K562 (cell line): ENCODE results near the gene XPR1. TPM values are rescaled to one million over a fixed set of nuclear protein-coding genes. Genes with fewer than 3 reads are reported as not detected.

Experiments used
- EGR1 ChIP-seq: fragments of 450-650 bp; conservative IDR thresholded peaks from 2 replicates; pipeline ENCODE4 v1.6.1; 2017; ENCODE audit warnings: mild to moderate bottlenecking
- ETV5 ChIP-seq: sonication (generic); formaldehyde crosslinking; IDR thresholded peaks from 2 replicates; pipeline ENCODE4 v1.4.0; 2020; ENCODE audit warnings: low read depth, mild to moderate bottlenecking, missing genetic modification reagents
- POLR2B ChIP-seq: fragments of 450-650 bp; IDR thresholded peaks from 2 replicates; pipeline ENCODE4 v1.6.1; 2018; ENCODE audit warnings: low read depth; ENCODE audit not compliant: partially characterized antibody
- PYGO2 ChIP-seq: fragments of 450-650 bp; IDR thresholded peaks from 2 replicates; pipeline ENCODE4 v1.6.1; 2016; ENCODE audit warnings: mild to moderate bottlenecking, missing genetic modification characterization, moderate library complexity, missing compliant biosample characterization
- RBM14 ChIP-seq: fragments of 200-400 bp; formaldehyde crosslinking; IDR thresholded peaks from 2 replicates; pipeline ENCODE4 v1.6.1; 2018; ENCODE audit warnings: low read depth, mild to moderate bottlenecking, low read length, moderate library complexity, borderline replicate concordance; ENCODE audit not compliant: insufficient read depth
- RBM17 ChIP-seq: fragments of 200-400 bp; formaldehyde crosslinking; IDR thresholded peaks from 2 replicates; pipeline ENCODE4 v1.6.1; 2017; ENCODE audit warnings: low read depth, mild to moderate bottlenecking, low read length, borderline replicate concordance
- TFAM ChIP-seq: fragments of 250-450 bp; sonication (Bioruptor Pico); conservative IDR thresholded peaks from 2 replicates; pipeline ENCODE4 v1.5.0; 2021; ENCODE audit warnings: mild to moderate bottlenecking, moderate library complexity
- XRCC3 ChIP-seq: fragments of 450-650 bp; IDR thresholded peaks from 2 replicates; pipeline ENCODE4 v1.6.1; 2017; ENCODE audit warnings: mild to moderate bottlenecking, moderate library complexity
- ZNF778 ChIP-seq: fragments of 450-650 bp; formaldehyde crosslinking; IDR thresholded peaks from 2 replicates; pipeline ENCODE4 v1.4.0; 2020; ENCODE audit warnings: mild to moderate bottlenecking, moderate library complexity
- polyA plus RNA-seq, 8 experiments: library from polyadenylated mRNA; depleted of rRNA in 4 of 8; stranded (reverse) in 5 of 8; unstranded in 3 of 8; fragments of >200 nt; fragmentation: Nextera tagmentation in 2 of 8; fragmentation: Illumina TruSeq in 1 of 8; extraction: Ambion mirVana in 2 of 8; extraction: Trizol in 1 of 8; gene quantifications; 2 replicates each; pipeline versions ENCODE4 v1.2.1 to v1.2.3, GENCODE V29; 2011 to 2014; ENCODE audit warnings: inconsistent platforms in 1 of 8, missing spikeins in 1 of 8
- total RNA-seq, 7 experiments: library from RNA; depleted of rRNA in 6 of 7; stranded (reverse); fragments of >200 nt in 6 of 7; fragmentation: Illumina TruSeq in 2 of 7; extraction: Trizol in 2 of 7; gene quantifications; 2 replicates each; pipeline versions ENCODE4 v1.2.1 to v1.2.3, GENCODE V29; 2011 to 2021; ENCODE audit warnings: low replicate concordance in 1 of 7
- TF ChIP-seq, protein P1 (sequence below): fragments of 250-450 bp; sonication (Bioruptor Pico); IDR thresholded peaks from 2 replicates; pipeline ENCODE4 v1.4.0; 2020
- TF ChIP-seq, protein P2 (sequence below): fragments of 450-650 bp; formaldehyde crosslinking; IDR thresholded peaks from 2 replicates; pipeline ENCODE4 v1.4.0; 2020; ENCODE audit warnings: mild to moderate bottlenecking, moderate library complexity
- TF ChIP-seq, protein P3 (sequence below): fragments of 450-650 bp; IDR thresholded peaks from 2 replicates; pipeline ENCODE4 v1.6.1; 2016; ENCODE audit warnings: missing biosample characterization, missing genetic modification characterization
- TF ChIP-seq, protein P4 (sequence below), 3 experiments: fragments of 200-800 bp in 1 of 3; fragments of 250-450 bp in 1 of 3; fragments of 450-650 bp in 1 of 3; sonication (Bioruptor Pico) in 1 of 3; sonication (Bioruptor generic) in 1 of 3; formaldehyde crosslinking in 1 of 3; IDR thresholded peaks; 2 replicates each; pipeline versions ENCODE4 v1.6.1 to v1.8.0; 2016 to 2022; ENCODE audit warnings: mild to moderate bottlenecking in 2 of 3, missing genetic modification characterization in 2 of 3, missing compliant biosample characterization in 1 of 3, moderate library complexity in 1 of 3
- TF ChIP-seq, protein P5 (sequence below): IDR thresholded peaks from 2 replicates; pipeline ENCODE4 v1.6.1; 2014; ENCODE audit warnings: antibody characterized with exemption

XPR1 gene
- total and polyA plus RNA-seq, 9 of the 15 experiments (the other 6 are each of a cell fraction or from before 2014, with no cell fraction given): 3.0 to 66.2 (median 38.6) TPM

DNA sequence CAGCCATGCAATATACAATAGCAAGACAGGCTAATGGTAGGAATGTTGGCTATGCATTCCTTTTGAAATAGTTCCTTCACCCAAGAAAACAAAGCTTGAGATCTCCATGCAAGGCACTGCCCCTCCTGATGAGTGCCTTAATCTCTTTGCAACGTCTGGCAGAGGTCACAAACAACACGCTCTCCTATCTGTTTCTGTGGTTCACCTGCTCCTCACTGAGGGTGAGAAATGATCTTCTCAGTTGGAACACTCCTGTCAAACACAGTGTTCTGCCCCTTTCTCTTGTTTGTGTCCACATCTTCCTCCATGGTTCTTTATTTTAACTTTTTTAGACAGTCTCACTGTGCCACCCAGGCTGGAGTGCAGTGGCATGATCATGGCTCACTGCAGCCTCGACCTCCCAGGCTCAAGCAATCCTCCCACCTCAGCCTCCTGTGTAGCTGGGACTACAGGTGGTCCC is 21.2 kb upstream of the XPR1 start (continued):
- TF ChIP-seq, protein P1, sequence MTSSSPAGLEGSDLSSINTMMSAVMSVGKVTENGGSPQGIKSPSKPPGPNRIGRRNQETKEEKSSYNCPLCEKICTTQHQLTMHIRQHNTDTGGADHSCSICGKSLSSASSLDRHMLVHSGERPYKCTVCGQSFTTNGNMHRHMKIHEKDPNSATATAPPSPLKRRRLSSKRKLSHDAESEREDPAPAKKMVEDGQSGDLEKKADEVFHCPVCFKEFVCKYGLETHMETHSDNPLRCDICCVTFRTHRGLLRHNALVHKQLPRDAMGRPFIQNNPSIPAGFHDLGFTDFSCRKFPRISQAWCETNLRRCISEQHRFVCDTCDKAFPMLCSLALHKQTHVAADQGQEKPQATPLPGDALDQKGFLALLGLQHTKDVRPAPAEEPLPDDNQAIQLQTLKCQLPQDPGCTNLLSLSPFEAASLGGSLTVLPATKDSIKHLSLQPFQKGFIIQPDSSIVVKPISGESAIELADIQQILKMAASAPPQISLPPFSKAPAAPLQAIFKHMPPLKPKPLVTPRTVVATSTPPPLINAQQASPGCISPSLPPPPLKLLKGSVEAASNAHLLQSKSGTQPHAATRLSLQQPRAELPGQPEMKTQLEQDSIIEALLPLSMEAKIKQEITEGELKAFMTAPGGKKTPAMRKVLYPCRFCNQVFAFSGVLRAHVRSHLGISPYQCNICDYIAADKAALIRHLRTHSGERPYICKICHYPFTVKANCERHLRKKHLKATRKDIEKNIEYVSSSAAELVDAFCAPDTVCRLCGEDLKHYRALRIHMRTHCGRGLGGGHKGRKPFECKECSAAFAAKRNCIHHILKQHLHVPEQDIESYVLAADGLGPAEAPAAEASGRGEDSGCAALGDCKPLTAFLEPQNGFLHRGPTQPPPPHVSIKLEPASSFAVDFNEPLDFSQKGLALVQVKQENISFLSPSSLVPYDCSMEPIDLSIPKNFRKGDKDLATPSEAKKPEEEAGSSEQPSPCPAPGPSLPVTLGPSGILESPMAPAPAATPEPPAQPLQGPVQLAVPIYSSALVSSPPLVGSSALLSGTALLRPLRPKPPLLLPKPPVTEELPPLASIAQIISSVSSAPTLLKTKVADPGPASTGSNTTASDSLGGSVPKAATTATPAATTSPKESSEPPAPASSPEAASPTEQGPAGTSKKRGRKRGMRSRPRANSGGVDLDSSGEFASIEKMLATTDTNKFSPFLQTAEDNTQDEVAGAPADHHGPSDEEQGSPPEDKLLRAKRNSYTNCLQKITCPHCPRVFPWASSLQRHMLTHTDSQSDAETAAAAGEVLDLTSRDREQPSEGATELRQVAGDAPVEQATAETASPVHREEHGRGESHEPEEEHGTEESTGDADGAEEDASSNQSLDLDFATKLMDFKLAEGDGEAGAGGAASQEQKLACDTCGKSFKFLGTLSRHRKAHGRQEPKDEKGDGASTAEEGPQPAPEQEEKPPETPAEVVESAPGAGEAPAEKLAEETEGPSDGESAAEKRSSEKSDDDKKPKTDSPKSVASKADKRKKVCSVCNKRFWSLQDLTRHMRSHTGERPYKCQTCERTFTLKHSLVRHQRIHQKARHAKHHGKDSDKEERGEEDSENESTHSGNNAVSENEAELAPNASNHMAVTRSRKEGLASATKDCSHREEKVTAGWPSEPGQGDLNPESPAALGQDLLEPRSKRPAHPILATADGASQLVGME: no peak
- TF ChIP-seq RBM17: no peak
- no peak for TF ChIP-seq PYGO2 (tag)
- no peak for TF ChIP-seq XRCC3
- TF ChIP-seq, protein P2, sequence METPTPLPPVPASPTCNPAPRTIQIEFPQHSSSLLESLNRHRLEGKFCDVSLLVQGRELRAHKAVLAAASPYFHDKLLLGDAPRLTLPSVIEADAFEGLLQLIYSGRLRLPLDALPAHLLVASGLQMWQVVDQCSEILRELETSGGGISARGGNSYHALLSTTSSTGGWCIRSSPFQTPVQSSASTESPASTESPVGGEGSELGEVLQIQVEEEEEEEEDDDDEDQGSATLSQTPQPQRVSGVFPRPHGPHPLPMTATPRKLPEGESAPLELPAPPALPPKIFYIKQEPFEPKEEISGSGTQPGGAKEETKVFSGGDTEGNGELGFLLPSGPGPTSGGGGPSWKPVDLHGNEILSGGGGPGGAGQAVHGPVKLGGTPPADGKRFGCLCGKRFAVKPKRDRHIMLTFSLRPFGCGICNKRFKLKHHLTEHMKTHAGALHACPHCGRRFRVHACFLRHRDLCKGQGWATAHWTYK: no peak
- no peak for TF ChIP-seq ZNF778 (CRISPR knock-in tag)
- TF ChIP-seq, protein P3, sequence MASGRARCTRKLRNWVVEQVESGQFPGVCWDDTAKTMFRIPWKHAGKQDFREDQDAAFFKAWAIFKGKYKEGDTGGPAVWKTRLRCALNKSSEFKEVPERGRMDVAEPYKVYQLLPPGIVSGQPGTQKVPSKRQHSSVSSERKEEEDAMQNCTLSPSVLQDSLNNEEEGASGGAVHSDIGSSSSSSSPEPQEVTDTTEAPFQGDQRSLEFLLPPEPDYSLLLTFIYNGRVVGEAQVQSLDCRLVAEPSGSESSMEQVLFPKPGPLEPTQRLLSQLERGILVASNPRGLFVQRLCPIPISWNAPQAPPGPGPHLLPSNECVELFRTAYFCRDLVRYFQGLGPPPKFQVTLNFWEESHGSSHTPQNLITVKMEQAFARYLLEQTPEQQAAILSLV: no peak
- no peak for TF ChIP-seq EGR1
- no peak for TF ChIP-seq POLR2B
- TF ChIP-seq RBM14: no peak
- no peak for TF ChIP-seq TFAM (CRISPR knock-in tag)
- no peak for TF ChIP-seq ETV5 (CRISPR knock-in tag)
- TF ChIP-seq, protein P4, sequence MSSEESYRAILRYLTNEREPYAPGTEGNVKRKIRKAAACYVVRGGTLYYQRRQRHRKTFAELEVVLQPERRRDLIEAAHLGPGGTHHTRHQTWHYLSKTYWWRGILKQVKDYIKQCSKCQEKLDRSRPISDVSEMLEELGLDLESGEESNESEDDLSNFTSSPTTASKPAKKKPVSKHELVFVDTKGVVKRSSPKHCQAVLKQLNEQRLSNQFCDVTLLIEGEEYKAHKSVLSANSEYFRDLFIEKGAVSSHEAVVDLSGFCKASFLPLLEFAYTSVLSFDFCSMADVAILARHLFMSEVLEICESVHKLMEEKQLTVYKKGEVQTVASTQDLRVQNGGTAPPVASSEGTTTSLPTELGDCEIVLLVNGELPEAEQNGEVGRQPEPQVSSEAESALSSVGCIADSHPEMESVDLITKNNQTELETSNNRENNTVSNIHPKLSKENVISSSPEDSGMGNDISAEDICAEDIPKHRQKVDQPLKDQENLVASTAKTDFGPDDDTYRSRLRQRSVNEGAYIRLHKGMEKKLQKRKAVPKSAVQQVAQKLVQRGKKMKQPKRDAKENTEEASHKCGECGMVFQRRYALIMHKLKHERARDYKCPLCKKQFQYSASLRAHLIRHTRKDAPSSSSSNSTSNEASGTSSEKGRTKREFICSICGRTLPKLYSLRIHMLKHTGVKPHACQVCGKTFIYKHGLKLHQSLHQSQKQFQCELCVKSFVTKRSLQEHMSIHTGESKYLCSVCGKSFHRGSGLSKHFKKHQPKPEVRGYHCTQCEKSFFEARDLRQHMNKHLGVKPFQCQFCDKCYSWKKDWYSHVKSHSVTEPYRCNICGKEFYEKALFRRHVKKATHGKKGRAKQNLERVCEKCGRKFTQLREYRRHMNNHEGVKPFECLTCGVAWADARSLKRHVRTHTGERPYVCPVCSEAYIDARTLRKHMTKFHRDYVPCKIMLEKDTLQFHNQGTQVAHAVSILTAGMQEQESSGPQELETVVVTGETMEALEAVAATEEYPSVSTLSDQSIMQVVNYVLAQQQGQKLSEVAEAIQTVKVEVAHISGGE (CRISPR knock-in tag; IDR thresholded peaks at IDR 0.05): no peak
- TF ChIP-seq, protein P5, sequence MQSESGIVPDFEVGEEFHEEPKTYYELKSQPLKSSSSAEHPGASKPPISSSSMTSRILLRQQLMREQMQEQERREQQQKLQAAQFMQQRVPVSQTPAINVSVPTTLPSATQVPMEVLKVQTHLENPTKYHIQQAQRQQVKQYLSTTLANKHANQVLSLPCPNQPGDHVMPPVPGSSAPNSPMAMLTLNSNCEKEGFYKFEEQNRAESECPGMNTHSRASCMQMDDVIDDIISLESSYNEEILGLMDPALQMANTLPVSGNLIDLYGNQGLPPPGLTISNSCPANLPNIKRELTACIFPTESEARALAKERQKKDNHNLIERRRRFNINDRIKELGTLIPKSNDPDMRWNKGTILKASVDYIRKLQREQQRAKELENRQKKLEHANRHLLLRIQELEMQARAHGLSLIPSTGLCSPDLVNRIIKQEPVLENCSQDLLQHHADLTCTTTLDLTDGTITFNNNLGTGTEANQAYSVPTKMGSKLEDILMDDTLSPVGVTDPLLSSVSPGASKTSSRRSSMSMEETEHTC: peak; percentile 65; the same call in 1 of the 2 replicates
